ENCODE results near the gene ATP11A.

ATP11A gene

GRCh38 chr13:112761701-112762689 lies 72.2 kb downstream of the ATP11A start:
- DNase-seq (ENCODE audit: low read depth, low spot score) = no peak

DNA sequence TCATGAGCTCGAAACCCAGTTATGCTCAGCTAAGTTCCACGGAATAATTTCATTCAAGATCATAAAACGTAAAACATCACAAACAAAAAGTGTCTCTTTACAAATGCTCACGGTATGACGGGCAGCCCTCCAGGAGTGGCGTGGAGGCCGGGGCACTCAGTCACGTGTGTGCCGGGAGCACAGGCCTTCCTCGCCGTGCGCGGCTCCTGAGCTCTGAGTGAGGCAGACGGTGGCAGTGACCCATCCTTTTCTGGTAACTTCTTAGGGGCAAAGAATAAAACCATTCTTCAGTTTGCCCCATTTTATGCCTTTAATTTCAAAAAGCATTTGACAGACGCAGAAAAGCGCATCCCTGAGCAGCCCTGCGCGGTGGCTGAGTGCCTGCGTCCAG lies 72.8 kb downstream of the ATP11A start:
- no peak for DNase-seq (ENCODE audit: low read depth, low spot score)

GRCh38 chr13:112764028-112764427 lies 74.2 kb downstream of the ATP11A start:
- DNase-seq (ENCODE audit: low read depth, low spot score) = no peak

- no peak for DNase-seq (ENCODE audit: low read depth, low spot score)
Observed at GRCh38 chr13:112764864-112765561, 75.2 kb downstream of the ATP11A start.

- DNase-seq (ENCODE audit: low read depth, low spot score) = no peak
Observed at GRCh38 chr13:112765731-112766130, 75.9 kb downstream of the ATP11A start.

DNA sequence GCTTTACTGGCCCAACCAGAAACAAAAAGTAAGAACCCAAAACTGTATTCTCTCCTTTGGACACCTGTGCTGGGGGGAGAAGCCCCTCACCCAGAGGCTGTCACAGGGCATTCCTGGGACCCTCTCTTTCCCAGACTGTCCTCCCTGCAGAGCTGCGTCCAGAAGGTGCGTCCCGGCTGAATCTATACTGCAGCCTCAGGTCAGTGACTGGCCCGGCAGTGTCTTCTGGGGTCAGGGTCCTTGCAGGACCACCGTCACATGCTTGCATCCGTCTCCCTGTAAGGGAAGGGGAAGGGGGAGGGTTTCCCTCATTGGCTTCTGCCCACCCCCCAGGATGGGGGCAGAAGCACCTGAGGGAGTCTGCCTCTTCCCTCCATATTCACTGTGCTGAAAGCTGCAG lies 76.5 kb downstream of the ATP11A start:
- DNase-seq (ENCODE audit: low read depth, low spot score) = no peak

DNA sequence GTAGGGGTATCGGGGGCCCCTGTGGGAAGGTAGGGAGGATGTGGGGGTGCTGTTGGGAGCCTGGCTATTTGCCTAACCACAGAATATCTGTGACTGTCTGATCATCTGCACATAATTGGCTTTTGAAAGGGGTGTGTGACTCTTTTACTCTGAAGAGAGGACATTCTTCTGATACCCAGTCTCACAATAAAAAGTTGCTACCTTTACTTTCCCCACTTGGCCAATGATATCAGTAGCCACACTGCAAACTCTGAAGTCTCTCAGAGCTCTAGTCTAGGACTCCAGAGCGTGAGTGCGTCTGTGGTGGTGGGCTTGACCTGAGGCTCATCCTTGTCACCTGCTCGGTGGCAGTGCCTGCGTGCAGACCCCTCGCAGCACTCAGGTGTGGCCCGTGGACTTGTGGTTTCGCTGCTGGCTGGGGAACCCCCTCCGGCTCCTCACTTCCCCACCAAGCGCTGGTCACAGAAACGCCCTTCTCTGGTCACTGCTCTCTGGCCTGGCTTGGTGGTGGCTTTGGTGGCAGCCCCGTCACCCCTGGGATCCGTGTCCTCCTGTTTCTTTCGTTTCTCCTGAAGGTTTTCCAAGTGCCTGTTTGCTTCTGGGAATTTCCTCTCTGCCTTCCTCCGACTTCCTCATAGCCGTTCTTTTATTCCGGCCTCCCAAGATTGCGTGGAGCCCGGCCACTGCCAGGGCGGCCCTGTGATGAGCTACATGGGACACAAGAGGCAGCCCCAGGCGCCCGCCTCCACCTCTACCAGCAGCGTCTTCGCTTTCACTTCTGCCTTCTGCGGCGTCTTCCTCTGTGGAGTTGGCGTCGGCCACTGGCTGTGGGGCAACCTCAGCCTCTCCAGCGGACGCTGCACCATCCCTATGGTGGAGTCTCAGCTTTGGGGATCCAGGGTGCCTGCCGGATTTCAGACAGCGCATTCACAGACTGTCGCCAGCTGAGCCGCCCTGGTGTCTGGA lies 78.0 kb downstream of the ATP11A start:
- no peak for DNase-seq (ENCODE audit: low read depth, low spot score)

DNA sequence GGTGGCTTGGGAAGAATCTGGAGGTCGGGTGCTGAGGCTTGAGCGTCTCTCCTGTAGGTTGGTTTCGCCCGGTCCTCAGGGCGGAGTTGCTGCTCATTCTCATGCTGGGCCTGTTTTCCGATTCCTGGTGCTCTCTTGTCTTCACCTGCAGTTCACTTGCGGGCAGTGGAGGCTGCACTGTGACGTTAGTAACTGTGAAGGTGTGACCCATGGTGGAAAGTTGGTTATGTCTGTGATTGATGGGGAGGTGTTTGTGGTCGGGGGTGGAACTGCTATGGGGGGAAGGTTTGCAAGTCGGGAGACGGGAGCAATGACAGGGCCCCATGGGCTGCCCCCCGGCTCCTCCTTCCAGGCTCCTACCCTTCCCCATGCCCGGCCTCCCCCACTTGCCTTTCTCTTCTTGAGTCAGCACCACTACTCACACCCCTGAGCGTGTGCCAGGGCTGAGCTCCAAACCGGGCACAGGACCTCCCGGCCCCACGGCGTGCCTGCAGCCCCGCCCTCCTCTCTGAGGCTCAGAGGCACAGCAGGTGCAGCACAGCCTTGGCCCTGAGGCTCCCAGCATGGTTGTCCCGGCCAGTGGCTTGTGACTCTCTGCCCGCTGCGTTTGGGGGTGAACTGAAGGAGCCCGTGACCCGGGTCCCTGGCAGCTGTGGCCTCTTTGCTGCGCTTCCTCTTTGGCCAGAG lies 79.1 kb downstream of the ATP11A start:
- DNase-seq (ENCODE audit: low read depth, low spot score) = no peak

DNA sequence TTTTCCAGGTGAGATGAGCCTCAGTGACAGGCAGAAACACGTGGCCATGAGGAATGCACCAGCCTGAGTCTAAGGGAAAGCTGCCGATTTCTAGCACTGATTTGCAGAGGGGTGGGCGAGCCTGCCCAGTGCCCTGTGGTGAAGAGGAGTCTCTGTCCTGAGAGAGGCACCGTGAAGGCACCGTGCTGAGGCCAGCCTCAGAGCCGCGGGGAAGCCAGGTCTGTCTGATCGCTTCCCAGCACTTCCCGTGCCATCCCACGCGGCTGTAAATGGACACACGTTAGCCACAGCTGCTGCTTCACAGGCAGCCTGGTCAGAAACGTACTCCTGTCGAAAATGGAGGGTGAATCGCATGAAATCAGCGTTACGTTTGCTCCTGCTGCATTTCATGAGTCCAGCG lies 79.8 kb downstream of the ATP11A start:
- DNase-seq (ENCODE audit: low read depth, low spot score) = no peak

- DNase-seq (ENCODE audit: low read depth, low spot score) = no peak
Observed at GRCh38 chr13:112770504-112770903, 80.7 kb downstream of the ATP11A start.

GRCh38 chr13:112771139-112771876 lies 81.5 kb downstream of the ATP11A start:
- no peak for DNase-seq (ENCODE audit: low read depth, low spot score)

DNA sequence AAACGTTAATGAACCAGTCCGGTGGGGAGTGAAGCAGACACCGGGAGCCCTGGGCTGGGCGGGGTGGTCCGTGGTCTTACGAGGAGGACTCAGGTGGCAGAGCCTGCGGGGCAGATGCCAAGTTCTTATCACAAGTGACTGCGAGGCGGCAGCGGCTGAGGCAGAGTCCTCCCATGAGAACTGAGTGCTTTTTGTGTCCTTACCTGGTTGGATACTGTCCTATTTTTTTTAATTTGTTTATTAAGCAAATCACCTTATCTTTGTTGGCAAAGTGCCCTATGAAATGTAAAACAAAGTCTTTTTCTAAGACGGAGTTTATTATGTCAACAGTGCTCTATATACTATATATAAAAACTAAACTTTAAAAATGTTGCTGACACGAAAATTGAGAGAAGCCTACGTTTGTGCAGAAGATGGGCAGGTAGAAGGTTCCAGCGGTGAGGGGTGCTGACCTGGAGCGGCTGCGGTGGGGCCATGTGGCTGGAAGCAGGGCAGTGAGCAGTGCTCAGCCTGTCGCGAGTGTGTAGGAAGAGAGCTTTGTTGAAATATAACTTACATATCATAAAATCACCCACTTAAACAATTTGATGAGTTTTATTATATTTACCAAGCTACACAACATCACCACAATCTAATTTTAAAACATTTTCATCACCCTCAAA lies 82.2 kb downstream of the ATP11A start:
- DNase-seq (ENCODE audit: low read depth, low spot score) = no peak

- DNase-seq (ENCODE audit: low read depth, low spot score) = no peak
Observed at GRCh38 chr13:112772539-112772909, 82.7 kb downstream of the ATP11A start.

DNA sequence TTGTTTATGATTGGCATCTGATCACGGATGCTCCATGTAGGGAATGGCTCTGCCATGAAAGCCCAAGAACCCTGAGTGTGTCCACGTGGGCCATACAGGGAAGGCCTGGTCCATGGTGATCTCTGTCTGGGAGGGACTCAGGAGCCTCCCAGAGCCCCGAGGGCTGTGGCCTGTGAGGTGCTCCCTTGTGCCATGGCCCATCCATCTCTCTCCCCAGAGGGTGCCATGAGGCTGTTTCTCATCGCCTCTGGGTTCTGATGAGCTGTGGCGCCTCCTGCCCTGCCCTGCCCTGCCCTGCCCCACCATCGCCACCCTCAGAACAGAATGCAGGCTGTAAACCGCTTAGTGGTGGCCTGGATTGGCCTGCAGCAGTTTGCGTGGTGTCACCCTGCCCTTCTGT lies 83.1 kb downstream of the ATP11A start:
- no peak for DNase-seq (ENCODE audit: low read depth, low spot score)

DNA sequence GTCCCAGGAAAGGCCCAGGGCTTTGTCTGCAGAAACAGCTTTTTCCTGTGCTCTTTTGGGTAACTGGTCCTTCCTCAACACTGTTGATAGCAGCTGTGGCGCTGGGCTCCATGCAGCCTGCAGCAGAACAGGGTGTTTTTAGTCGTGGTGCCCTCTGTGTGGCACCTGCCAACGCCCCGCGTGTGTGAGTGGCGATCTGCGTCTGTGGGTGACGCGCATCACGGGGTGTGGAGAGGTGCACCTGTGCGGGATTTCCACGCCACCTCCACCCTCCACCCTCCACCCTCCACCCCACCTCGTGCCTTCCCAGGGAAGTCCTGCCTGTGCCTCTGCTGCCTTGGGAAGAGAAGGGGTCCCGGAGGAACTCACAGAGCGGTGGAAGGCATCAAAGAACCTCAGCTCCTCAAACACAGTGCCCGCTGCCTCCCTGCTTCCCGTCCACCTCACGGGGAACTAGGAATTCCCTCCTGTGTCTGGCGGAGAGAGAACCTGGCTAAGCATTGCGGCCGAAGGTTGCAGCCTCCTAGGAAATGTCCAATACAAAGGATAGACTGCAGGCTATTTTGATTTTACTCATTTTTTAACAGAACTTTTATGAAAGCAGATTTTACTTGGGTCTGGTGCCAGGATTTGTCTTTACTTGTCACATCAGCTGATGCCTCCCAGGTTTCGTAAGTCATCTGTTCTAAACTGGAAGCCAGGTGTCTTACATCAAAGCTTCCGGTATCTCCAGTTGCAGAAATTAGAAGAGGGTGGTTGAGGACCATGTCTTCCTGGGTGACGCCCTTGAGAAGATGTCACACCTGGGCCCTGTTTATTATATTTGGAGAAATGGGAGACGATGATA lies 84.0 kb downstream of the ATP11A start:
- no peak for DNase-seq (ENCODE audit: low read depth, low spot score)

DNA sequence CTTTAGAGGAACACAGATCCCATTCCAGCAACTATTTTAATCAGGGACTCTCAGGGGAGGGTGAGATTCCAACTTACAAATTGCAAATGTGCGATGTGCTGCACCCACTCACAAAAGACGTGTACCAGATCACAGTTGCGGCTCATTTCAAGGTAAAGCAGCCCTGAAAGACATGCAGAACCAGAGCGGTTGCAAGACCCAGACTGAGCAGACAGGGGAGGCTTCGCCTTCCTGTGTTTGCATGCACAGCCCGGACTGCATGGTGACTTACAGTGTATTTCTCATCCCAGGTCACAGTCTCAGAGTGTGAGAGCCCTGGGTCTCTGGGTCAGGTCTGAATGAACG lies 84.6 kb downstream of the ATP11A start:
- DNase-seq (ENCODE audit: low read depth, low spot score) = no peak

DNA sequence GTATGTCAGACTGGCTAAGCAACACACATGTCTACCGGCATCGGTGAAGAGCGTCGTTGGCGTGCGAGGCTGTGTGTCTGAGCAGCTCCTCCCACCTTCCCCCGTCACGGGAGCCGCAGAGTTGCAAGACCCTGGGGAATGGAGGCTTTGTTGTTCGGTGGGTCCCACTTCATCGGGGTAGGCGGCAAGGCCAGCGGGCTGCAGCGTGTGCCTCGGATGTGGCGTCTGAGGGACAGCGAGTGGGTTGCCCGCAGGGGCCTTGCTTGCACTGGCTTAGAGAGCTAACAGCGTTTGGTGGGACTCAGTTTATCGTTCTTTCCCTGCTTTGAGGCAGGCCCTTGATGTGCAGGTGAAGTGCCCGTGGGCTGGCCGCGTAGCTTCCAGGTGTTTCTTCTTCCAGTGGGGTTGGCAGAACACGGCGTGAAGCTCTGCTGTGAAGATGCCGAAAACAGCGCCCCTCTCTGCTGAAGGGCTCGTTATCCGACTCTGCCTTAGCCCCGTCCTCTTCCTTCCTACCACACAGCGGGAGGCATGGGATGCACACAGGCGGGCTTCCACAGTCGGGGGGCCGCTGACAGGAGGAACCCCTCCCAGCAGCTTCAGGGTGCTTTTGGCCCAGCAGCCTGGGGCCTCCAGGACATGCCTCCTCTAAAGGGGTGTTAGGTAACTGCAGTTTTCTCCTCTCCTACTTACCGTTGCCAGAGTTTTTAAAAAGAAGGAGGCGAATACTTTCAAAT lies 85.2 kb downstream of the ATP11A start:
- no peak for DNase-seq (ENCODE audit: low read depth, low spot score)

DNA sequence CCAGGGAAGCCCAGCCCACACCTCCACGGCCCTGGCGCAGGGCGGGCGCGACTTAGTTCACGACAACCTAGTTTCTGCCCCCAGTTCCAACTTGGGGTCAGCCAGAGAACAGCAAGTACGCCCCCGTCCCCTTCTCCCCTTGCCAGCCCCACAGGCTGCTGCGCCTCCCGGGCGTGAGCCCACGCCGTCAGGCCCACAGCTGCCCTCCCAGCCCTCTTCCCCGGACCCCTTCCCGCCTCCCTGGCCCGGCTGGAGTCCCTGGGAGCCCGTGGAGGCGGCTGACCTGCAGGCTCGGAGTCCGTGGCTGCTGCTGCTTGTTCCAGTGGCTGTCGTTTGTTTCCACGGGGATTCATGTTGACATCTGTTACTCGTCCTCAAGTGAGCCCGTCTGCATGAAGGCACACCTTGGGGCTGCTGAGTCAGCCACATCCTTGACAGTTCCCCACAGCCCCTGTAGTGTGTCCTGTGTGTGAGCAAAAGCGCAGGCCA lies 86.0 kb downstream of the ATP11A start:
- DNase-seq (ENCODE audit: low read depth, low spot score) = no peak

Data from activated naive CD8-positive, alpha-beta T cell treated with anti-CD3 and anti-CD28 coated beads, Interleukin-2, amount 50 U/mL, for 16 hours (primary cell).